HG03378 (cell line): ENCODE results near the gene TFAP2C.

ENCODE experiments used
- ATAC-seq: cut with Tn5 transposase; IDR thresholded peaks from one replicate; pipeline ENCODE4 v1.9.1; 2021; ENCODE audit warnings: mild to moderate bottlenecking, moderate library complexity; ENCODE audit not compliant: unreplicated experiment

The TFAP2C gene

DNA sequence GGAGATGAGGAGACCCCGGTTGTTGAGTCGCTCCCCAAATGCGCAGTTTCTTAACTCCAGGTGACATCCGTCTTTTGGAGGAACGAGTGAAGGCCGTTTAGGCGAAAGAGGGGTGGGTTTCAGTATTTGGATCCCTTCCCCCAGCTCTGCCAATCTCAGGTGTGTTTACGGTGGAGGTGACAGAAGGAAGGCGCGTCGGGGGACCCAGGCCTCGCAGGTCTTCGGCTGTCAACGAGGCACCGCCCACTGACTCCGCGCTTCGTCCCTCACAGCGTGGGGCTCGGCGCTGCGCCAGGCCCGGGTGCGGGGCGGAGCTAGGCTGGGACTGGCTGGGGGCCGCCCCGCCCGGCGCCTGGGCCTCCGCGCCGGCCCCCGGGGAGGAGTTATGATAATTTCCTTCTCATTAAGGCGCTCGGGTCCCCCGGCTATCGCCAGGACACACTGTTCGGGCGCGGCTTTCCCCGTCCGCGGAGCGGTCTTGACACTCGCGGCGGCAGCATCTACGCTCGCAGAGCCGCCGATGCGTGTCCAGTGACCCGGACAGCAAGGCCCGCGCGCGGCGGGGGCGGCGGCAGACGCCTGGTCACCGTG is at the start of gene TFAP2C:
TSS of gene TFAP2C (plus strand) at position 434 of the 591 bp plus-strand sequence. CDS start 239 bp downstream, outside the sequence.
- ATAC-seq, result no peak

GRCh38 chr20:56580226-56580625 is 48.9 kb upstream of the TFAP2C start:
- no peak for ATAC-seq

DNA sequence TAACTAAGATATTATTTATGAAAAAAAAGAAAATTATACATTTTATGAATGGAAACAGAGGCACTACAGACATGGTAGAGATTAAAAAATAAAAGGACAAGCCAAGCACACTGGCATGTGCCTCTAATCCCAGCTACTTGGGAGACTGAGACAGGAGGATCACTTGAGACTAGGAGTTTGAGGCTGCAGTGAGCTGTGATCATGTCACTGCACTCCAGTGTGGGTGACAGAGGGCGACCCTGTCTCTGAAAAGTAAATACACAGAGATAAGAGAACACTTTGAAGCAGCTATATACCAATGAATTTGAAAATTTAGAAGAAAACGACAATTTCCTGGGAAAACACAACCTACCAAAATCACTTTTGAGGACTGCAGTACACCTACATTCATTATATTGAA is 47.4 kb upstream of the TFAP2C start:
- no peak for ATAC-seq

- no peak for ATAC-seq
Observed at GRCh38 chr20:56582542-56582941, 46.6 kb upstream of the TFAP2C start.

GRCh38 chr20:56584916-56585315 is 44.2 kb upstream of the TFAP2C start:
- ATAC-seq, result no peak

DNA sequence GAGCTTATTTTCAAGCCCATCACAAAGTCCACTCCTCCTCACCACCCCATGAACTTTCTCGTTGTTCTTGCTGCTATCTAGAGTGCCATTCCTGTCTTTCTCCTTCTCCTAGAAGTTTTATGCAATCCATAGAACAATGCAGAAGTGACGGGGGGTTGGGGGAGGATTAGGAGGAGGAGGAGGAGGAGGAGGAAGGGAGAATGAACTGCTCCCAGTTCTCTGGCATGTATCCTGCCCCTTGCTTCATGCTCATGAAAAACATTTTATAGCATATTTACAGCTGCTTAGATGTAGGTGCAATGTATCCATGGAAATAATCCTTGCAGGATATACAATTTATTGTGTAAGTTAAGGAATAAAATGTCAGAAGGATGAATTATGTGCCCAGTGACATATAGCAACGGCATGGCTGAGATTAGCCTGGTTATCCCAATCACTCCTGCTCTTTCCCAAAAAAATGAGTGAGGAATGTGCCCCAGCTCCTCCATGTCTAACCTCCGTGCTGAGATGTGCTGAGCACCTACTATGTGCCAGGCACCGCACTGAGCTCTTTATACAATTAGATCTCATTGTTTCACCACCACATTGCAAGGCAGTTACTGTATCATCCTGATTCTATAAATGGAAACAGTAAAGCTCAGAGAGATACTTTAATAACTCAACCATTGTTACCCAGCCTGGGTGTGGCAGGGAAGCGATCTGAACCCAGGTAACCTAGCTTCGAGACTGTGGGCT is 41.6 kb upstream of the TFAP2C start:
- ATAC-seq, result no peak

DNA sequence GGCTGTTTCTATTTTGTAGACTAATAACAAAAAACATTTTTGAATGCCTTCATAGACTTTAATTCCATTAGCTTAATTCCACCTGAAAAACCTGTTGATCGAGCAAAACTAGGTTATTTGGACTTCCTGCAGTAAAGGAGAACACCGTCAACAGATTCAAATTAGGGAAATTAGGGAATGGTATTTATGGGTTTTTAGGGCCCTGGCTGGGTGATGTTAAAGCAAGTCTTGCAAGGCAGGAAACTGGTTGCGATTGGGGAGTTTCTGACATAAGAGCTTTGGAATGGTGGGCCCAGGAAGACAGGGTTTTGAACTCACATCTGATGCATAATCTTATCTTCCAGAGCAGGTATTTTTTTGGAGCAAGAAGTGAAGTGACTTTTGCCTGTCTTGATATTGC is 40.1 kb upstream of the TFAP2C start:
- ATAC-seq, result no peak

DNA sequence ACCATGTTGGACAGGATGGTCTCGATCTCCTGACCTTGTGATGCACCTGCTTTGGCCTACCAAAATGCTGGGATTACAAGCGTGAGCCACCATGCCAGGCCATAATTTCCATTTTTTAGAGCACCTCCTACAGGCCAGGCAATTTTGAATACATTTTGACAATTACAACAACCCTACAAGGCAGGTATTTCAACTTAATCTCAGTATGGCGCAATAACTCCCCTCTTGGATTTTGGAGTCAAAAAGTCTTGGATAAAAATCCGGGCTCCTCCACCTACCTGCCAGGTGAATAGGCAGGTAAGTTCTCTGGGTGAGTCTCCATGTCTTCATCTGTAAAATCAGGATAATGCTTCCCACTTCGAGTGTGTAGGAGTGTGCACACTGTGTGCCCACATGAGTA is 39.5 kb upstream of the TFAP2C start:
- ATAC-seq, result no peak

- no peak for ATAC-seq
Observed at GRCh38 chr20:56590888-56591287, 38.2 kb upstream of the TFAP2C start.

GRCh38 chr20:56592211-56592610 is 36.9 kb upstream of the TFAP2C start:
- no peak for ATAC-seq

DNA sequence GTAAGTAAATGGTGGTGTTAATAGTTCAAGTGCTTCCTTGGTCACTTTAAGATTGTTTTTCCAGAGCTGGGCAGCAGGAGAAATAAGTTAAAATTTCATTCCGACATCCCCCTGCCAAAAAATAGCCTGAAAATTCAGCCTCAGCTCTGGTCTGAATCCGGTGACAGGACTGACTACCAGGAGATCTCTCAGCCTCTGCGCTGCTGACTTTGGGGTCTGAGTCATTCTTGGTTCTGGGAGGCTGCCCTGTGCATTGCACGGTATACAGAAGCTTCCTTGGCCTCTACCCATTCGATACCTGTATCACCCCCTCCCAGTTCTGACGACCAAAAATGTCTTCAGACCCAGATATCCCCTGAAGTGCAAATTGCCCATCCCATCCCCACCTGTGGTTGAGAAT is 36.3 kb upstream of the TFAP2C start:
- no peak for ATAC-seq

DNA sequence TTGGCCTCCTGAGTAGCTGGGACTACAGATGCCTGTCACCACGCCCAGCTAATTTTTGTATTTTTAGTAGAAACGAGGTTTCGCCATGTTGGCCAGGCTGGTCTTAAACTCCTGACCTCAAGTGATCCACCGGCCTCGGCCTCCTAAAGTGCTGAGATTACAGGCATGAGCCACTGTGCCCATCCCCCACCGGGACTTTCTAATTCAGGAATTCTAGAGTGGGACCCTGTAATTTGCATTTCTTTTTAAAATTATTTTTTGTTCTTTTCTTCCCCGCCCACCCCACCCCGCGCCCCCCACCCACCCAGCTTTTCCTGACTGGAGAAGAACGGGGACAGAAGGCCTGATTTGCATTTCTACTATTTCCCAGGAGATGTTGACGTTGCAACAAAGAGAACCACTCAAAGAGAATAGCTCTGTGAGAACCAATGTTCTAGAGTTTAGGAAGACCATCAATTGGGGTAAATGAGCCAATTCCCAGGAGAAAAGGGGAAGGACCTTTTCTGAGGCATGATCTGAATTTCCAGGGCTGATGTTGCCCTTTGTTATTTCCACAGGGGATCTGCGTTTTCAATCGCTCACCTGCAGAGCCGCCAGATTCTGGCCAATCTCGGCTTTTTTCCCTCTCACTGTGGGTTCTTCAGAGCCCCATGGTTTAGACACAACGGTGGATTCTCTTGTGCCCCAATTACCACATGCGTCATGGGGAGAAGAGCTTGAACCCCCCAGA is 33.2 kb upstream of the TFAP2C start:
- no peak for ATAC-seq

DNA sequence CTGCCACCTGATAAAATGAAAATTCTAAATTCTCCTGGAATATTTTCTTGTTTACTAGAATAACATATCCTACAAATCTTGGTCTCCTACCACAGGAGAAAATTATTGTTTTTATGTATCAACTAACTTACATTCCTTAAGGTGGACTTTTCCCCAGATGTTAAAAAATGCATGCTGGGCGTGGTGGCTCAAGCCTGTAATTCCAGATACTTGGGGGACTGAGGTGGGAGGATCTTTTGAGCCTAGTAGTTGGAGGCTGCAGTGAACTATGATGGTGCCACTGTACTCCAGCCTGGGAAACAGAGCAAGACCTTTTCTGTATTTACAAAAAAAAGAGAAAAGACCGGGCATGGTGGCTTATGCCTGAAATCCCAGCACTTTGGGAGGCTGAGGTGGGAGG is 27.9 kb upstream of the TFAP2C start:
- ATAC-seq, result no peak

DNA sequence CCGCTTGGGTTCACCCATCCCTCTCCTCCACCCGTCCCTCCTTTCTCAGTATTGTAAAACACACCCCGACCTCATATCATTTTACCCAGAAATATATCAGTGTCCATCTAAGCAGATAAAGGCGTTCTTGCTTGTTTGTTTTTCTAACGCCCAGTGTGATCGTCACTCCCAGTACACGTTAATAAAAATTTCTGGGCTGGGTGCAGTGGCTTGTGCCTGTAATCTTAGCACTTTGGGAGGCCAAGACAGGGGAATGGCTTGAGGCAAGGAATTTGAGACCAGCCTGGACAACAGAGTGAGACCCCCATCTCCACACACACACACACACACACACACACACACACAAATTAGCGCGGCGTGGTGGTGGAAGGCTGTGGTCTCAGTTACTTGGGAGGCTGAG is 24.4 kb upstream of the TFAP2C start:
- ATAC-seq, result no peak

DNA sequence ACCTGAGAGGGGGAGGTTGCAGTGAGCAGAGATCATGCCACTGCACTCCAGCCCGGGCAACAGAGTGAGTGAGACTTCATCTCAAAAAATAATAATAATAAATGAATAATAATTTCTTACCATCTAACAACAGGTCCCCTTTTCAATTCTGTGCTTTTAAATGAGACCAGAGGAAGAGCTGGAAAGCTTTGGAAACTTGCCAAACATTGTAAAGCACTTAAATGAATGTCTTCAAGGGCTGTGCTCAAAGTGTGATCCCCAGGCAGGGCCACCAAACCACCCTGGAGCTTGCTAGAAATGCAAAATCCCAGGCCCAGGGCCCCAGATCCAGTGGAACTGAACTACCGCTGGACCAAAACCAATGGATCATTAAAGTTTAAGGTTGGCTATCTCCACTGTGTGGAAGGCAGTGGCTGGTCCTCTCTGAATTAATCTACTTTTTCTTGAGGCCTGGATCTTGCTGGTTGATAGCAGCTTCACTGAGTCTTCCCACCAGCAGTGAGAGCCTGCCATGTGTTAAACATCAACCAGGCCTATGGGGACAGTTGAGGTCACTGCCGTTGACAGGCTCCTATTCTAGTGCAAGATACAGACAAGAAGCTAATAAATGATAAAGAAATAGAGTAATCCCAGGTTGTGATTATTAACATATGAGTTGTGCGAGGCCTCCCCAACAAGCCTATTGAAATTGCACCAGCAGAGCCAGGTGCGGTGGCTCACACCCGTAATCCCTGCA is 23.7 kb upstream of the TFAP2C start:
- ATAC-seq, result no peak

DNA sequence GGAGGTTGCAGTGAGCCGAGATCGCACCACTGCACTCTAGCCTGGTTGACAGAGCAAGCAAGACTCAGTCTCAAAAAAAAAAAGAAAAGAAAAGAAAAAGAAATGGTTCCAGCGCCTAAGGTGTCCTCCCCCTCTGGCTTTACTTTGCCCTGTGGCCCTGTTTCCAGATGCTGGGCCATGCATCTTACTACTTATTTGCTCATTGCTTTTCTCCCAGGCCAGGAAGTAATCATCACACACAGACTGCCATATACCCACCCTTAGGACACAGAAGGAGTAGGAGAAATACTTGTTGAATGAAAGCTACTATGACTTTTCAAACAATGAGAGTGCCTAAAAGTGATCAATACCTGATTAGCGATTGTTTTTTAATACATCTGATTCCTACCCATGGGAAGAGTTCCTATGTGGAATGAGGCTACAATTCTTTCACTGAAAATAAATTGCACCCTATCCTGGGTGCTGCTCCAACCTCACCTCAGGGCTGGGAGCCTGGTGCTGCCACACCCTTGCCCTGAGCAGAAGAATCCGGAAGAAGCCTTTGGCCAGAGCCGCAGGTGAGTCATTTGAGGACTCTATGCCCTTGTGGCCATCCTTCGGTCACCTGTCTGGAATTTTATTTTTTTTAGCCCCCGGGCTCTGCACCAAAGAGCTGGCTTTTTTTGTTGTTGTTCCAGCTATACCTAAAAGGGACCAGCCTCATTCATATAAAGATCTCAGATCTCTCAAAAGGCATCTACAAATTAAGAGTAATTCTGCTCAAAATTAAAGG is 22.7 kb upstream of the TFAP2C start:
- ATAC-seq, result no peak

DNA sequence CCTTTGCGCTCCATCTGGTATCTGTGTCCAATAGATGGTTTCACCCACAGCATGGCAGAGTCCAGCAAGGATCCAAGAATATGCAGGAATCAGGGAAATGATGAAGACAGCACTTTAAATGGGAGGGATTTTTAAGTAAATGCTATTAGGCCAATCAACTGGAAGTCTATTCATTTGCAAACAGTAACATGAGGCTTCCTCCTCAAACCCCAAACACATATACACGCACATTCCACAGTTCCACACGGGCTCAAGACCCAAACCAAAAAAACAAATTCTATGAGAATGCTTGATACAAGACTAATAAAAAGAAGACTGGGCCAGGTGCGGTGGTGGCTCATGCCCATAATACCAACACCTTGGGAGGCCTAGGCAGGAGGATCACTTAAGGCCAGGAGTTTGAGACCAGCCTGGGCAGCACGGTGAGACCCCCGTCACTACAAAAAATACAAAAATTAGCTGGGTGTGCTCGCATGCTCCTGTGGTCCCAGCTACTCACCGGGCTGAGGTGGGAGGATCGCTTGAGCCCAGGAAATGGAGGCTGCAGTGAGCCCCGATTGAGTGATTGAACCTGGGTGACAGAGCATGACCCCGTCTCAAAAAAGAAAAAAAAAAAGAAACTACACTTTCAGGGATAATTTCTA is 21.9 kb upstream of the TFAP2C start:
- ATAC-seq, result no peak

DNA sequence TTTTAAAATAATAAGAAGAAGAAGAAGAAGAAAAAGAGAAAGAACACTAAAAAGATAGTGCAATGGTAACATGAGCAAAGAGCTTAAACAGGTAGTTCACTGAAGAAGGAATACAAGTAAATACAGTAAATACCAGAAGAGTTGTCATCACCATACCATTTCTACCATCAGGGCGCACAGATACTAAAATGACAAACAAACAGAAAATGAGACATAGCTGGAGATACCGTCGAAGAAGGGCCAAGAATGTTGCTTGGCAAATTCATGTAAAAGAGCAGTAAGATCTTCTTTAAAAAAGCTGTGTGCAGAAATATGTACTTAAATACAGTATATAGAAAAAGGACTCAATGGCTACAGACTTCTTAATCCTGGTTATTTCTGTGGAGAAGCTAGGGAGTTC is 20.7 kb upstream of the TFAP2C start:
- no peak for ATAC-seq

DNA sequence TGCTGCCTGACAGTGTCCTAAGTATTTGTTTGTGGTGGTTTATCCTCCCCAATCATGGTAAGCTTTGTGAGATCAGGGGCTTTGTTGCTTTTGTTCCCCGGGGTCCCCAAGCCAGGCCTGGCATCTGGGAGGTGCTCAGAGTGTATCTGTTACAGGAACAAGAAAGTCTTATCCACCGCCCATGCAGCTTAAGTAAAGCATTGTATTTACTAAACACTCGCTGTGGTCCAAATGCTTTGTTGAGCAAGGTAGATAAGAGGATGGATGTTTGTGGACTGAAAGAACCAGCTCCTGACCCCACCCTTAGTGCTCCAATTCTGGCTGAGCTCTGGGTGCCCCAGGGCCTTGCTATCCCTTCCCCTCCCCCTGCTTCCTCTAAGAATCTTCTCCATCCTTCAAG is 19.8 kb upstream of the TFAP2C start:
- ATAC-seq, result no peak

- no peak for ATAC-seq
Observed at GRCh38 chr20:56610098-56610497, 19.0 kb upstream of the TFAP2C start.
